ENCODE results near the gene SLBP. TPM values are rescaled to one million over a fixed set of nuclear protein-coding genes. Genes with fewer than 3 reads are reported as not detected.

Gene SLBP
- total and polyA plus RNA-seq, 2 donors (not counting 1 experiment from before 2014, with no cell fraction given), result 49.7 to 108 TPM

GRCh38 chr4:1731180-1731579 is 19.1 kb upstream of the SLBP start:
- no peaks in the 10 kb centered on the region for H3K9me3 ChIP-seq (ENCODE audit: control insufficient read depth, insufficient read depth, low read depth, low read length)
- H3K4me1 ChIP-seq (ENCODE audit: control insufficient read depth, extremely low read depth, insufficient read depth, low read length), result peaks cover 7% of the 10 kb centered on the region
- H3K27ac ChIP-seq (ENCODE audit: insufficient read depth, low read length), result no peak overlapping the region
- H3K9ac ChIP-seq (ENCODE audit: insufficient read depth, low read length), result no peak overlapping the region
- TF ChIP-seq EZH2 (IDR thresholded peaks at IDR 0.05; ENCODE audit: low read length, missing control alignments), result no peak
- no peak for TF ChIP-seq CTCF (conservative IDR thresholded peaks at IDR 0.05 in 1 of 2, IDR thresholded peaks at IDR 0.05 in 1 of 2; ENCODE audit: low read depth in 1 of 2, low read length in 2 of 2)
- DNase-seq (ENCODE audit: low read depth in 2 of 2), result peak in 1 of 2 donors; percentile 77
- H3K79me2 ChIP-seq (ENCODE audit: control insufficient read depth, insufficient read depth, low read length), result peaks cover 44% of the 10 kb centered on the region
- no peaks in the 10 kb centered on the region for H3K27me3 ChIP-seq (ENCODE audit: control insufficient read depth, insufficient read depth, low read length)
- H3K4me3 ChIP-seq (replicated peaks in 1 of 4; ENCODE audit: control extremely low read depth in 1 of 4, insufficient read depth in 1 of 4, low read depth in 3 of 4, low read length in 4 of 4), result no peak overlapping the region
- no peak overlapping the region for H3K4me2 ChIP-seq (ENCODE audit: extremely low read depth, insufficient read depth, low read length)
- no peak overlapping the region for H2AFZ ChIP-seq (ENCODE audit: low read length)
- H3K36me3 ChIP-seq (ENCODE audit: control insufficient read depth, insufficient read depth, low read length), result peaks cover 42% of the 10 kb centered on the region
- H4K20me1 ChIP-seq (ENCODE audit: control insufficient read depth, extremely low read depth, insufficient read depth, low read length), result no peaks in the 10 kb centered on the region

GRCh38 chr4:1730532-1731135 is 18.5 kb upstream of the SLBP start:
- H3K4me2 ChIP-seq (ENCODE audit: extremely low read depth, insufficient read depth, low read length), result no peak overlapping the region
- H3K4me3 ChIP-seq (replicated peaks in 1 of 4; ENCODE audit: control extremely low read depth in 1 of 4, insufficient read depth in 1 of 4, low read depth in 3 of 4, low read length in 4 of 4), result no peak overlapping the region
- TF ChIP-seq CTCF (conservative IDR thresholded peaks at IDR 0.05 in 1 of 2, IDR thresholded peaks at IDR 0.05 in 1 of 2; ENCODE audit: low read depth in 1 of 2, low read length in 2 of 2) (no peak), EZH2 (IDR thresholded peaks at IDR 0.05; ENCODE audit: low read length, missing control alignments) (no peak)
- H3K27ac ChIP-seq (ENCODE audit: insufficient read depth, low read length), result no peak overlapping the region
- peaks cover 7% of the 10 kb centered on the region for H3K4me1 ChIP-seq (ENCODE audit: control insufficient read depth, extremely low read depth, insufficient read depth, low read length)
- peaks cover 50% of the 10 kb centered on the region for H3K79me2 ChIP-seq (ENCODE audit: control insufficient read depth, insufficient read depth, low read length)
- H3K9me3 ChIP-seq (ENCODE audit: control insufficient read depth, insufficient read depth, low read depth, low read length), result no peaks in the 10 kb centered on the region
- no peaks in the 10 kb centered on the region for H3K27me3 ChIP-seq (ENCODE audit: control insufficient read depth, insufficient read depth, low read length)
- no peak for DNase-seq (ENCODE audit: low read depth in 2 of 2)
- no peak overlapping the region for H3K9ac ChIP-seq (ENCODE audit: insufficient read depth, low read length)
- H2AFZ ChIP-seq (ENCODE audit: low read length), result no peak overlapping the region
- peaks cover 44% of the 10 kb centered on the region for H3K36me3 ChIP-seq (ENCODE audit: control insufficient read depth, insufficient read depth, low read length)
- H4K20me1 ChIP-seq (ENCODE audit: control insufficient read depth, extremely low read depth, insufficient read depth, low read length), result no peaks in the 10 kb centered on the region

- H3K4me1 ChIP-seq (ENCODE audit: control insufficient read depth, extremely low read depth, insufficient read depth, low read length), result peaks cover 8% of the 10 kb centered on the region
- no peaks in the 10 kb centered on the region for H3K9me3 ChIP-seq (ENCODE audit: control insufficient read depth, insufficient read depth, low read depth, low read length)
- DNase-seq (ENCODE audit: low read depth in 2 of 2), result no peak
- H2AFZ ChIP-seq (ENCODE audit: low read length), result no peak overlapping the region
- no peak overlapping the region for H3K4me3 ChIP-seq (replicated peaks in 1 of 4; ENCODE audit: control extremely low read depth in 1 of 4, insufficient read depth in 1 of 4, low read depth in 3 of 4, low read length in 4 of 4)
- no peaks in the 10 kb centered on the region for H3K27me3 ChIP-seq (ENCODE audit: control insufficient read depth, insufficient read depth, low read length)
- H3K4me2 ChIP-seq (ENCODE audit: extremely low read depth, insufficient read depth, low read length), result no peak overlapping the region
- no peak overlapping the region for H3K9ac ChIP-seq (ENCODE audit: insufficient read depth, low read length)
- H3K79me2 ChIP-seq (ENCODE audit: control insufficient read depth, insufficient read depth, low read length), result peaks cover 64% of the 10 kb centered on the region
- TF ChIP-seq EZH2 (IDR thresholded peaks at IDR 0.05; ENCODE audit: low read length, missing control alignments), result no peak
- no peaks in the 10 kb centered on the region for H4K20me1 ChIP-seq (ENCODE audit: control insufficient read depth, extremely low read depth, insufficient read depth, low read length)
- H3K27ac ChIP-seq (ENCODE audit: insufficient read depth, low read length), result no peak overlapping the region
- H3K36me3 ChIP-seq (ENCODE audit: control insufficient read depth, insufficient read depth, low read length), result peaks cover 38% of the 10 kb centered on the region
Measured at GRCh38 chr4:1728061-1728980, 16.2 kb upstream of the SLBP start.

Data from fibroblast of lung (primary cell).